GM18858 (cell line): ENCODE data around the gene TMEFF2.

Experiments
- ATAC-seq: cut with Tn5 transposase; IDR thresholded peaks from one replicate; pipeline ENCODE4 v1.9.1; 2021; ENCODE audit not compliant: unreplicated experiment

TMEFF2 gene

GRCh38 chr2:192070099-192070498 is 124.6 kb downstream of the TMEFF2 start:
- no peak for ATAC-seq

- ATAC-seq = no peak
These were observed 125.3 kb downstream of the TMEFF2 start for GRCh38 chr2:192069417-192069816.

DNA sequence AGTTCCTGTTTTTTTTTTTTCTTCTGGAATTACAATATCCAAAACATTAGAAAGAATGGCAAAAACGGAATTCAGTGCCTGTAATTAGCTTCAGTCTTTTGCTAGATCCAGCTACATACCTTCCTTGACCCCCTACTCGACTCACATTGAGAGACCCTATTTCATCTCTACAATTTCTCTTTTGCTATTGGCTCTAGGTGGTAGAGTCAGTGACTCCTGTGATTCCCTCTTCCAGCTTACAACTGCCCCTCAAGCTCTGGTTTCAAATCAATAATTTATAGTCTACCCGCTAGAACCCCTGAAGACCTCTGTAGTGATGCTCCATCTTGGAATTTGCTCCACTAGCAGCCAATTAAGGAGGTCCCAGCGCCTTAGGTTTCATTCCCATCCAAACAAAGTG is 125.8 kb downstream of the TMEFF2 start:
- no peak for ATAC-seq

DNA sequence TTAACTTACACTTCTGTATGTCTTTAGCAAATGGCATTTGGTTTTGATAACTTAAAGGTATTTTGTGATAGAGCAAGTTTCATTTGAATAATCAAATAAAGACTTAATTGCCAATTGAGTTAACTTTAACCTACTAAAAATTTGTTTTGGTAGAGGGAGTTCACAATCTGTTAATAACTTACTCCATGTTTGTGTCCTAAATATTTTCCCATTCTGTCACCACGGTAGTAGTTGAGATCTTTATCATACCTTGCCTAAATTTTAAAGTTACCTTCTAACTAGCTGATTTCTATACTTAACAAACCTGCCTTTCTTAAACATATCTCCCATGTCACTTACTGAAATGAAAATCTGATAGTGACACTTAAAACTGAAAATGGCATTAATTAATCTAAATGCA is 127.1 kb downstream of the TMEFF2 start:
- ATAC-seq = no peak

GRCh38 chr2:192064459-192064858 is 130.3 kb downstream of the TMEFF2 start:
- no peak for ATAC-seq

GRCh38 chr2:192060161-192060560 is 134.6 kb downstream of the TMEFF2 start:
- ATAC-seq = no peak

DNA sequence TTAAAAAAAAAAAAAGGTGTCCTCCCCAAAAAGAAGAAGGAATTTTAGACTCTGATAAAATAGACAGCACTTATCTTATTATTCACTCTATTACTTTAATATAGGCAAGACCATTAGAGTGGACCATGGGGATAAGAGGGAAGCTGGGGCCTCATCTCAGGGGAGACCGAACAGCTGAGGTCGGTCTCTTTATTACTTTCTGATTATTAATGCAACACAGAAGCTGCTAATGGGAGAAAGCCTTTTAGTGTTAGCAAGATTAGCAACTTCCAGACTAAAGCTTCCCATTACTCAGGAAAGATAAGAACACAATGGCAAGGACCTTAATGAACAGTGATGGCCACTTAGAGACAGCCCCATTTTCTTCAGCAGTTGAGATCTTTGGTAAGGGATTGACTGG is 135.5 kb downstream of the TMEFF2 start:
- no peak for ATAC-seq

DNA sequence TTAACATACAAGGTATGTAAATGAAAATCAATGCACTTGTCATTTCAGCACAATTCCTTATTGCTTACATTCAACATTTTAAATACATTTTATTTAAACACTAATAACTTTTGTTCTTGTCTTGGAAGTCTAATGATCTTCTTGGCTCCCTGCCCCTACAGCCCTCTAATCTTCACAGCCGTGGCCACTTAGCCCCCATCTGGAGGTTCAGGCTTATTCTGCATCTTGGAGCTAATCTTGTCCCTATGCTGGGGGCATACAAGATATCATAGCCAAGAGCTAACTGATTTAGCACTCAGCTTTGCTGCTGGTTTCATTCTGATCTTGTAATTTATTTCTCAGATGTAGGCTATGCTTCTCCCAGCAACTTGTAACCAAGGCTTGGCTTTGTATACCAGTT is 140.8 kb downstream of the TMEFF2 start:
- ATAC-seq = no peak

DNA sequence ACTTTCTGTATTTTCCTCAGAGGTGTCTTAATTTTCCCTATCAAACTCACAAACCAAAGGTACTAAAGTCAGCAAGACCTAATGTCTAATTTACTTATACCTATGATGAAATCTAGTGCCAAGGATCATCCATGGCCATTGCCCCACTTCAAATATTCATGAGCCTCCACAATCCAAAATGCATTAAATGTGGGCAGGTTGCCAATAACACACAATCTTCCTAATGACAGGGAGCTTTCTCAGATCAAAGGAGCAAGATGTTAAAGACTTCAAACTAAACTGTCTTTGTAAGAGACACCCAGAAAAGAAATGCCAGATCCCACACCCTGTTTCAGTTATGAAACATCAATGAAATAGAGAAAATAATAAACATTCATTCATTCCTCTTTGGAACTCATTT is 143.2 kb downstream of the TMEFF2 start:
- ATAC-seq = no peak

- no peak for ATAC-seq
These were observed 145.4 kb downstream of the TMEFF2 start for GRCh38 chr2:192049362-192049761.

GRCh38 chr2:192047315-192048107 is 147.2 kb downstream of the TMEFF2 start:
- ATAC-seq = no peak

GRCh38 chr2:192044496-192044895 is 150.2 kb downstream of the TMEFF2 start:
- no peak for ATAC-seq

DNA sequence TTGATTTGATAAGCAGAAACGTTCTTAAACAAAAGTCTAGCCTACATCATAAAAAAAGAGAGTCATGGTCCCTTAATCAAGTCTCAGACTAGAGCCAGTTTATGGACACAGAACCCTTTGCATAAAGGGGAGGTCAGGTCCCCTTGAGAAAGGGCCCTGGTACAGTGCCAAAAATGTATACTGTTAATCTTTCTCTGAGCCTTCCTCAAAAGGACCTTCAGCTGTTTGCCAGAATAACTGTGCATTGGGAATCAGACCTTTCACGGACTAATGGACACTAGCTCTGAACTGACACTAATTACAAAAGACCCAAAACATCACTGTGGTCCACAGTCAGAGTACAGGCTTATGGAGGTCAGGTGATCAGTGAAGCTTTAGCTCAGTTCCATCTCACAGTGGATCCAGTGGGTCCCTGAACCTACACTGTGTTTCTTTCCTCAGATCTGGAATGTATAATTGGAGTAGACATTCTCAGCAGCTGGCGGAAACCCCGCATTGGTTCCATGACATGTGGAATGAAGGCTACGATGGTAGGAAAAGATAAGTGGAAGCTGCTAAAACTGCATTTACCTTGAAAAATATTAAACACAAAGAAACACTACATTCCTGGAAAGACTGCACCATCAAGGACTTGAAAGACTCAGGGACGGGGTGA is 151.4 kb downstream of the TMEFF2 start:
- ATAC-seq = no peak

DNA sequence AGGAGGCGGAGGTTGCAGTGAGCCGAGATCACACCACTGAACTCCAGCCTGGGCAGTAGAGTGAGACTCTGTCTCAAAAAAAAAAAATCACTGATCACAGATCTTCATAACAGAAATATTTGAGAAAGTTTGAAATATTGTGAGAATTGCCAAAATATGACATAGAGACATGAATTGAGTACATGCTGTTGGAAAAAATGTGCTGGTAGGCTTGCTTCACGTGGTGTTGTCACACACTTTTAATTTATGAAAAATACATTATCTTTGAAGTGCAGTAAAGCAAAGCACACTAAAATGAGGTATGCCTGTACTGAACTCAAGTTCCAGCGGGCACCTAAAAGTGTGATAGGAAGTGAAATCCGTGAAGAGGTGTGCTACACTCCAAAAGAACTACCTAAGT is 152.6 kb downstream of the TMEFF2 start:
- no peak for ATAC-seq

DNA sequence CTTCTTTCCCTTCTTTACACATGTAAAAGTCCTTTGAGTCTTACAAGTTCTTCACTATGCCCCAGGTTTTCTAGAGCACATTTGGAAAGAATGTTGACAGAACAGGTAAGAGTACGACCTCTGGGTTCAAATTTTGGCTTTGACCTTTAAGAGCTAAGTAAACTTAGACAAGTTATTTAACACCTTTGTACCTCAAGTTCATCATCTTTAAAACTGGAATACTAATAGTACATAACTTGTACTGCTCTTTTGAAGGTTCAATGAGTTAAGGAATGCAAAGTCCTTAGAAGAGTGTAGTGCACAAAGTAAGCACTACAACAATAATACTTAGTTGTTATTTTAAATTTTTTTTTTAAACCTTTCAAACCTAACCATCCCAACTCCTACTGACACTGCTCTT is 156.6 kb downstream of the TMEFF2 start:
- ATAC-seq = no peak

DNA sequence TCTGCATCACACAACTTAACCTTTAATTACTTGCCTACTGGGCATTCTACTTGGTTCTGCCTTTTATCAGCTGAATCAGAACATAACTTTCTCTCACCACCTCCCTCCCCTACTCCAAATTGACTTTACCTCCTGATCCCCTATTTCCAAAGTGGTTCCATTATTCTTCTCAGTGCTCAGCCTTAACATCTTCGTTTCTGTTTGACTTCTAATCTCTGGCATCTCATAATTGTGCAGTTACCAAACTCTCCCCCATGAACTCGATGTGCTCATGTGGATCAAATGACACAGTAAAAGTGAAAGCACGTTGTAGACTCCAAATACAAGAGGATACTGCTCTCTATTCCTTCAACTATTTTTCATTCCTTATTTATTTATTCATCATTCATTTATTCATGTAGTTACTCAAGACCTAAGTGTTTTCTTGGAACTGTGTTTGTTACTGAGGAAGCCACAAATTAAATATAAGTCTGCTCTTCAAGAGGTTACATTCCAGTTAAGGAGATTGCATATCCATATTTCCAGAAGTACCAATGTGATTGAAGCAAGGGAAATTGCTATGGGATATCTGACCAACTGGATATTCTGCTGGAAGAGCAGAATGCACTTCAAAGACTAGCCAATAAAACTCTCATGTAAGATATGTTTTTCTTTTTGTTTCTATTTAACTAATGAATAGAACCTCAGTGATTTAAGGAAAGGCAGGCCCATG is 158.8 kb downstream of the TMEFF2 start:
- no peak for ATAC-seq

DNA sequence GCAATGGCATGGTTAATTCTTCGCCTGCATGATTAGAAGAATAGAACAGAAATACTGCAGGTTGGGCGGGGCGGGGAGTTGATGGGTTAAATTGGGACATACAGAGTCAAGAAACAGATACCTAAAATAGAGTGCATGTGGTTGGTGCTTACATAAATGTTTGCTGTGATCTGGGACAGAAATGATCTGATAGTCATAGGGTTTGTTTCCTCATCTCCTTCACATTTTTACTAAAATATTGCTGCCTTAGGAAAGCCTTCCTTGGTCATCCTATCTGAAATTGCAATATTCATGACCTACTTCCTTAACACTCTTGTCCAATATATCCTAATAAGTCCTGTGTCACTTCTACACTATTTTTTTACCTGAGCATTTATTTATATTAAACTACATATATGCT is 163.9 kb downstream of the TMEFF2 start:
- ATAC-seq = no peak

DNA sequence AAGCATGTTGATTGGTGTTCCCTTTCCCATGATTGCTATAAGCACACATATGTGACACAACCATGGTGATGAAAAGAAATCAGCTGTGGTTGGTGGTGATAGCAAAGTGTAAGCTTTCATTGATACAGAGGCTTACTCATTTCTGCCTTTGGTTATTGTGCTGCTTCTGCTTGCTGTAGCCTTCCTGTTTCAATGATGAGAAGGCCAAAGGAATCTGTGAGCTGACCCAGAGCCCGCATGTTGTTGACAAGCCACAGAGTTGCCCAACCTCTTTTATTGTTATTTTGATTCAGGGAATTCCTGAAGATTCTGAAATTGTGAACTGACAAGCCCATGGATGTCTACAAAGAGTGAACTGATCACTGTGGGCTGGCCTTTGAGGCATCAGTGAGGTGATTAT is 164.4 kb downstream of the TMEFF2 start:
- peak; percentile 43 for ATAC-seq

DNA sequence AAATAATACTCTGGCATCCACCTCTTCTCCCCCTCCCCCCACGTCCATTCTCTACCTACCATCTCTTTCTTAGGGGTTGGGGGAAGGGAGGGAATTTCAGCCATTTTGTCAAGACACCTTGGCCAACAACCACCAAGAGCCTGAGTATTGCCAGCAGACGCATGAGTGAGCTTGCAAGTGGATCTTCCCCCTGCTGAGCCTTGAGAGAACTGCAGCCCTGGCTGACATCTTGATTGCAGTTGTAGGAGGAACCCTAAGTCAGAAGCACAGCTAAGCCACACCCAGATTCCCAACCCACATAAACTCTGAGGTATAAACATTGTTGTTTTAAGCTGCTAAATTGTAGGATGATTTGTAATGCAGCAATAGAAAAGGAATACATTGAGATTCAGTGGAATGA is 165.6 kb downstream of the TMEFF2 start:
- peak; percentile 69 for ATAC-seq

DNA sequence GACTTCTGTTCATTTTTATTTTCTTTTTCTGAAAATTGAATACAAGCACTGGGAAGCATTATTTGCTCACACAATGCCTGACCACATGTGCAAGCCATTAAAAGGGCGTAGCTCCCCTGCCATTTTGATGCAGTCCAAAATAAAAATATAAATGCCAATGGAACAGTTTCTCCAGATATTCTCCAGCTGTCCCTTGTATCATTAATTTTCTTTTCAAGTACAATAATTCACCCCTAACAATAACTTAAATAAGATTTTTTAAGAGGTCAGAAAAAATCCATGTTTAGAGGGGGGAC is 168.0 kb downstream of the TMEFF2 start:
- ATAC-seq = no peak

GRCh38 chr2:192026059-192026824 is 168.5 kb downstream of the TMEFF2 start:
- ATAC-seq = no peak

DNA sequence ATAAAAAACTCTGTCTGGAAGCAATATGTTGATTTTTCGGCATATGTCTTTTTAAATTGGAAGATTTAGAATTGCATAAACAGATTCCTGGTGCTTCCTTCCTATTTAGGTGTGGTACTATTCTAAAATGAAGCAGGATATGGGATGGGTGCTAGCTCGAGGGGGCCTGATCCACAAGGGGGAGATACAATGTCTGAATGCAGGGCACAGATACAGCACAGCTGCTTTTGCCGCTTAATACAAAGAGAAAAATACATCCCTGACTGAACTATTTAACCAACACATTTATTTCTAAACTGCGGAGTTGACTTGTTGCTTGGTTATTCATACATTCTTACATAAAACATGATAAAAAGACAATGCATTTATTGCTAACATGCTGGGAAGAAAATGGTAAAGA is 169.1 kb downstream of the TMEFF2 start:
- ATAC-seq = no peak
